Cortex of kidney (tissue), 1 donor: ENCODE data around the gene HVCN1.
A peak's percentile ranks its signal among the peaks of the same experiment; 100 is the strongest.
"Not testable (repeated sequence)": the region's sequence is repeated elsewhere in the genome, so short reads cannot be mapped to it uniquely, and the experiment has no call there.

Source experiments
- DNase-seq: peaks from one replicate; lab custom pipeline; 2025; lab: John Stamatoyannopoulos, UW

HVCN1 gene

GRCh38 chr12:110616471-110617115 is 72.3 kb downstream of the HVCN1 start:
- no peak for DNase-seq

DNA sequence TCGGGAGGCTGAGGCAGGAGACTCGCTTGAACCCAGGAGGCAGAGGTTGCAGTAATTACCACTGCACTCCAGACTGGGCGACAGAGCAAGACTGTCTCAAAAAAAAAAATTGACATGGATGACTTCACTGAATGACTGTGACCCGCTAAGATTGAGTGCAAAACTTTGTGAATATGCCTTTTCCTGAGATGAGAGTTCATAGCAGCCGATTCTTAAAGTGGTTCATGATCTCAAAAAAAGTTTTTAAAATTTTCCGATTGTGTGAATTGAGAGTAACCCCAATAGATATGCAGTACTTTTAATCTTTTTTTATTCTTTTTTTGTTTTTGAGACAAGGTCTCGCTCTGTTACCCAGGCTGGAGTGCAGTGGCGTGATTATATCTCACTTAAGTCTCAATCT is 73.7 kb downstream of the HVCN1 start:
- DNase-seq, result no peak

- DNase-seq, result peak; percentile 92
These were observed 74.9 kb downstream of the HVCN1 start, which contains the start of gene TCTN1 for GRCh38 chr12:110613771-110614684. TCTN1 (plus strand) TSS chr12:110614129; CDS start chr12:110614183, 54 bp downstream.

- no peak for DNase-seq
These were observed 75.7 kb downstream of the HVCN1 start for GRCh38 chr12:110613071-110613770.

DNA sequence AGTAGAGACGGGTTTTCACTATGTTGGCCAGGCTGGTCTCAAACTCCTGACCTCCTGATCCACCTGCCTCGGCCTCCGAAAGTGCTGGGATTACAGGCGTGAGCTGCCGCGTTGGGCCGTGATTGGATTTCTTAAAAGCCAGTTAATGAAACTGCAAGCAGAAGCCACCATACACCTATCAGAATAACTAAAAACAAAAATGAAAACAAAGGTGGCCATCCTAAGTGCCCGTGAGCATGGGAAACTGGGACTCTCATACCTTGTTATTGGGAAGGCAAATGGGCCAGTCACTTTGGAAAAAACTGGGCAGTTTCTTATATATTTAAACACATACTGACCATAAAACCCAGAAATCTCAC is 82.7 kb downstream of the HVCN1 start:
- DNase-seq, result no peak

DNA sequence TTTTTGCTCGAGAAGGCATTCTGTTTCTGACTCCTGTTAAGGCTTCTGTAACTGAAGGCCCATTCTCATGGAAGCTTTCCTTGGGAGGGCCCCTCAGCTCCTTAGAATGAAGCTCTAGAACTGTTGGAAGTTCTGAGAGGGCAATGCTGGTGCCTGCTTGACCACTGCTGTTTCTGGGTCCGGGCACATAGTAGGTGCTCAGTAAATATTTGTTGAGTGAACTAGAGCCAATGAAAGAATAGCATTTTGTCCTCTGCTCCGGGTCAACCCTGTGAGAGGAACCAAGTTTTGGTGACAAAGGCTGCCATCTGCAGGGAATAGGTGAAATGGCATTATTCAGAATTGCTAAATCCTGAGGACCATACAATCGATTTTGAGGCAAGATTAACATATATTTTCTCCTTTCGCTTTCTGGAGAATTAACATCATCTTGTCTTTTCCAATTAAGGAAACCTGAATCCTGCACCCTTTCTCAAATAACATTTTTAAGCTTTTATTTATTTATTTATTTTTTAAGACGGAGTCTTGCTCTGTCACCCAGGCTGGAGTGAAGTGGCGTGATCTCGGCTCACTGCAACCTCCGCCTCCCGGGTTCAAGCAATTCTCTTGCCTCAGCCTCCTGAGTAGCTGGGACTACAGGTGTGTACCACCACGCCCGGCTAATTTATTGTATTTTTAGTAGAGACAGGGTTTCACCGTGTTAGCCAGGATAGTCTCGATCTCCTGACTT is 86.7 kb downstream of the HVCN1 start:
- not testable (repeated sequence) for DNase-seq

DNA sequence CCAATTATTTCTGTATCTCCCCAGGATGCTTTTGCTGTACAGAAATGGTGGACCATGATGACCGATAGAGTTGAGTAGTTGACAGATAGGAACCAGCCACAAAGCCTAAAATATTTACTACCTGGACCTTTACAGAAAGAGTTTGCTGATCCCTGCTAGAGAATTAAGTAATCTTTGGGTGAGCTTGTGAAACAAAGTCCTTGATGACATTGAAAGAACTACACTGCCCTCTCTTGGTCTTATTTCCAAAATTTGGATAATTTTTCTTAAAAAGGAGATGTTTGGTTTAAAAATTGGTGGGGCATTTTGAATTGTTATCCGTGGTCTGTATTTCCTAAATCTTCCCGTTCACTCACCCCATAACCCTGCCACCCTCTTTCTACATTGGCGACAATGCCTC is 88.7 kb downstream of the HVCN1 start:
- DNase-seq, result no peak

DNA sequence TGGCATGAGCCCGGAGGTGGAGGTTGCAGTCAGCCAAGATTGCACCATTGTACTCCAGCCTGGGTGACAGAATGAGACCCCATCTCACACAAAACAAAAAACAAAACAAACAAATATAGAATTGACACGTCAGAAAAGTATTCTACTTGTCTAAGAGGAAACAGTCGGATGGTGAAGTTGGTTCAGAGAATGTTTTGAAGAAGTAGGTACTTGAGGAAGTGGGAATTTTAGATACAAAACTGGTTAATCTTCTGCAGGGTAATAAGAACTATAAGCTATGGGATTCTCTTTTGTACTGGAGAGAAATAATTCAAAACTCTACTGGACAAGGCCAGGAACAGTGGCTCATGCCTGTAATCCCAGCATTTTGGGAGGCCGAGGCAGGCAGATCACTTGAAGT is 89.6 kb downstream of the HVCN1 start:
- DNase-seq, result no peak
